ENCODE results near the gene NKX6-2.
"Not testable (repeated sequence)": the region's sequence is repeated elsewhere in the genome, so short reads cannot be mapped to it uniquely, and the experiment has no call there.

The NKX6-2 gene

GRCh38 chr10:132793871-132794849 lies 8.2 kb upstream of the NKX6-2 start:
- DNase-seq, result no peak

DNA sequence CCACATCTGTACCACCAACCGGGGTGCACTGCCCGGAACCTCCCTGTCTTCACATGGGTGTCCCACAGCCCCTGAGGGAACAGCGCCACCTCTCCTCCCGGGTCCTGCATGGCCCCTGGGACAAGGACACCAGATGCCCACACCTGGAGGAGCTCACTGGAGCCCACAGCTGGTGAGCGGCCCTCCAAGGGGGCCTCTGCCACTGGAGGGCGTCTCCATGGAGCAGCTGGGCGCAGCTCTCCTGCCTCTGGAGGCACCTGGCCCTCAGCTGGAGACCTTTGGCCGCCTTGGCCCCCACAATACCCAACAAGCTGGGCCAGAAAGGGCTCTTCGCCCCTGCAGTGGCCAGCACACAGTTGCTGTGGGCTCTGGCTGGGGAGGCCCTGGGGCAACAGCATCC lies 7.3 kb upstream of the NKX6-2 start:
- DNase-seq, result no peak

DNA sequence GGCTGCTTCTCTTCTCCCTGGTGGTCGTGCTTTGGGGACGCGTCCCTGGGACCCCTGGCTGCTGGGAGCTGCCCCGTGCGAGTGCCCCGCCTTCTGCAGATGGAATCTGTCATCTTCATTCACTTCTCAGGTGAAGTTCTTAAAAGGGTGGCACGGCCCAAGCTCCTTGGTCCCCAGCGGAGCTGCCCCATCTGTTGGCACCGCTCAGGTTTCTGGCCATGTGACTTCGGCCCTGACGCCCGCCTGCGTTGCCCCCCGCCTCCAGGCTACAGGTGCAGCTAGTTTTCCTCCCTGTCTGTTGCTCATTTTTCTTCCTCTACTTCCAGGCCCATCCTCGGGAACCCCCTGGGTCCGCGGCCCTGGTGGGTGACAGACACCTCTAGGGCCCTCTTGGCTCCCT lies 6.8 kb upstream of the NKX6-2 start:
- no peak for DNase-seq

DNA sequence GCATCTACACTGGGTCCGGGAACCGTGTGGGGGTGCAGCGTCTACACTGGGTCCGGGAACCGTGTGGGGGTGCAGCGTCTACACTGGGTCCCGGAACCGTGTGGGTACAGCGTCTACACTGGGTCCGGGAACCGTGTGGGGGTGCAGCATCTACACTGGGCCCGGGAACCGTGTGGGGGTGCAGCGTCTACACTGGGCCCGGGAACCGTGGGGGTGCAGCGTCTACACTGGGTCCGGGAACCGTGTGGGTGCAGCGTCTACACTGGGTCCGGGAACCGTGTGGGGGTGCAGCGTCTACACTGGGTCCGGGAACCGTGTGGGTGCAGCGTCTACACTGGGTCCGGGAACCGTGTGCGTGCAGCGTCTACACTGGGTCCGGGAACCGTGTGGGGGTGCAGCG lies 6.2 kb upstream of the NKX6-2 start:
- not testable (repeated sequence) for DNase-seq

GRCh38 chr10:132790934-132791829 lies 5.2 kb upstream of the NKX6-2 start:
- no peak for DNase-seq

DNA sequence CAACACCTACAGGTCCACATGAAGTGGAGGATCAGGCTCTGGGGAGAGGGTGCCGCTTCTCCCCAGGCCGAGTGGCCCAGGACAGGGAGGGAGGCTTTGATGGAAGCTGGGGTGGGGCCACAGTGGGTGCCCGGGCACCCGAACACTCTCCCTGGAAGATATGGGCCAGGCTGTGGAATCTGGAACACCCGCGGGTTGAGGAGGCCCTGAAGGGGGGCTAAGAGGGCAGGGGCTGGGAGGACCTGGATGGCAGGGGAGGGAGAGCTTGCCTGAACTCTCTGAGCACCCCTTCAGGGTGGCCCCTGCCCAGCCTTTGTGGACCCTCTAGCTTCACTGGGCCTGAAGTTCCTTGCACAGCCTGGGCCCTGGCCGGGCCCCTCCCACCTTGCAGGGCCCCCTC lies 4.5 kb upstream of the NKX6-2 start:
- no peak for DNase-seq

- DNase-seq, result no peak
These were observed 3.8 kb upstream of the NKX6-2 start for GRCh38 chr10:132789659-132790148.

DNA sequence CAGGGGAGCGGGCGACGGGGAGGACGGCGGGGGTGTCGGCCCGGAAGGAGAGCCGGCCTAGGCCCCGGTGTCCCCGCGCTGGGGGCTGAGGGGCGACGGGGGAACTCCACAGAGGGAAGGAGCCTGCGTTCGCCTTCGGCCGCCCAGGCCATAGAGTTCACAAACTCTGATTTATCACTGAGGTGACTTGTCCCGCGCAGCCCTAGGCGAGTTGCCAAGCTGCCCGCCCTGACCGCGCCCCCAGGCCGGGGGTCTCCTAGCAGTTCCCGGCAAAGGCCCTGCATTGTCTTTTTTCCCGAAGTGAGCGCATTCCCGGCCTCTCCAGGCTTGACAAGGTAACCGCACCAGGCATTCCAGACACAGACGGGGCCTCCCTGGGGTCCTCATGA lies 2.9 kb upstream of the NKX6-2 start:
- DNase-seq, result no peak

GRCh38 chr10:132788180-132788830 lies 2.4 kb upstream of the NKX6-2 start:
- DNase-seq, result no peak

DNA sequence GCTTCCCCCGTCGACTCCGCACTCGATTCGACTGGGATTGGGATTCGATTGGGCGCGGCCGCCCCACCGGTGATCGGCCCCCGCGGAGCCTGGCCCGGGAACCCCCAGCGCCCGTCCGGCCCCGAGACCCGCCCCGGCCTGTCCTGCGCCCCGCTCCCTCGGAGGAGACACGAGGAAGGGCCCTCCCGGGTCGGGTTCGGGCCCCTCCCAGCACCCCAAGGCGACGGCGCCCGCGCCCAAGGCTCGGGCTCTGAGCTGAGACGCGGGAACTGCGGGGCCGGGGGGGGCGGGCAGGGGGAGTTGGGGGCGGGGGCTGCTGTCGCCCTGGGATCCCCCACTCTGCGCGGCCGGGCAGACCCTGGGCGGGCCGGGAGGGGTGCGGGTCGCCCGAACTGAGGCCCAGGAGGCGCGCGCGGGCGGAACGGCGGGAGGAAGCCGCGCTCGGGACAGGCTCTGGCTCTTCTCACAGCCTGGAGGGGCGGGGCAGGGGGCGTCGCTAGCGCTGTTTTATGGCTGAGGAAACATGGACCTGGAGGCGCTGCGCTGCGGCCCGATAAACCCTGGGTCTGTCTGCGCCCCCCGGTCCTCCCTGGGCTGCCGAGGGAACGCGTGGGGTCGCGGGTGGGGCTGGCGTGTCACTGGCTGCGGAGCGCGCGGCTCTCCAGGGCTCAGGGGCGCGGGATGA lies 1.7 kb upstream of the NKX6-2 start:
- no peak for DNase-seq

GRCh38 chr10:132786884-132787494 lies 1.0 kb upstream of the NKX6-2 start:
- DNase-seq, result no peak

DNA sequence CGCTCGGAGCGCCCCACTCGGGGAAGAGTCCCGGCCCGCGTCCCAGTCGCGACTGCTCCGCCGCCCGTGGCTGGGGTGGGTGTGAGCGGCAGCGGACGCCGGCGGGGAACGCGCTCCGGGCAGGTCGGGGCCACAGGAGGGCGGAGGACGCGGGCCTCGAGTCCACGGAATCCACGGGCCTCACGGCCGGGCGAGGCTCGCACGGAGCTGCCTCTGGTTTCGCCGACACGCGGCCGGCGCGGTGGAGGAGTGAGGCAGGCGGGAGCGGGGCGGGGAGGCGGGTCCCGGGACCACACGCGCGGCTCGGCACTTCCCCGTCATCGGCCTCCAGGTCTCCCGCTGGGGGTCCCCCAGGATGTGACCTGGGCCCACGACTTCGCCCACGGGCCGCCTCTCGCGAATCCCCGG lies 533 bp upstream of the NKX6-2 start:
- no peak for DNase-seq

DNA sequence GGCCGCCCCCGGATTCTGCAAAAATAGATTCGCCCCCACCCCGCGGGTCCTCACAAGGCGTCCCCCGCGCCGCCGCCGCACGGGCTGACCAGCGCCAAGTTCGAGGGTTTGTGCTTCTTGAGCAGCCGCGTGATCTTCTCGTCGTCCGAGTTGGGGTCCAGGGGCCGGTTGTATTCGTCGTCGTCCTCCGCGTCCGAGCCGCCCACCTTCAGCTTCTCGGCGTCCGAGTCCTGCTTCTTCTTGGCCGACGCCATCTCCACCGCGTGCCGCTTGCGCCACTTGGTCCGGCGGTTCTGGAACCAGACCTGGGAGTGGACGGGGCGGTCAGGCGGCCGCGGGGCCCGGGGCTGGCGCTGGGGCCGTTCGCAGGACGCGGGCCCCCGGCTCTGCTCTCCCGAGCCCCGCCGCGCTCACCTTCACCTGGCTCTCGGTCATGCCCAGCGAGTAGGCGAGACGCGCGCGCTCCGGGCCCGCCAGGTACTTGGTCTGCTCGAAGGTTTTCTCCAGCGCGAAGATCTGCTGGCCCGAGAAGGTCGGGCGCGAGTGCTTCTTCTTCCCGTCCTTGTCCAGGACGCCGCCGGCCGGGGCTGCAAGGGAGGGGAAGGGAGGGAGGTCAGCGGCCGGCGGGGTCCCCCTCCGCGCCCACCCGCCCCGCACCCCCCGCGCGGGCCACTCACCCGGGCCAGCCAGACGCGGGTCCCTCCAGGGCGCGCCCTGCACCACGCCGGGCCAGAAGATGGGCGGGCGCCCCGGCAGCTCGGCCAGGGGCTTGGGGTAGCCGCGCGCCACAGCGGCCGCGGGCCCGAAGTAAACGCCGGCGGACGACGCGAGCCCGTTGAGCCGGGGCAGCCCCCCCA lies 853 bp downstream of the NKX6-2 start:
- no peak for DNase-seq

- DNase-seq, result no peak
These were observed 1.7 kb downstream of the NKX6-2 start for GRCh38 chr10:132783940-132784865.

- DNase-seq, result no peak
These were observed 2.6 kb downstream of the NKX6-2 start for GRCh38 chr10:132783165-132783939.

GRCh38 chr10:132781556-132781955 lies 4.4 kb downstream of the NKX6-2 start:
- DNase-seq, result no peak

GRCh38 chr10:132780356-132780755 lies 5.6 kb downstream of the NKX6-2 start:
- DNase-seq, result no peak

DNA sequence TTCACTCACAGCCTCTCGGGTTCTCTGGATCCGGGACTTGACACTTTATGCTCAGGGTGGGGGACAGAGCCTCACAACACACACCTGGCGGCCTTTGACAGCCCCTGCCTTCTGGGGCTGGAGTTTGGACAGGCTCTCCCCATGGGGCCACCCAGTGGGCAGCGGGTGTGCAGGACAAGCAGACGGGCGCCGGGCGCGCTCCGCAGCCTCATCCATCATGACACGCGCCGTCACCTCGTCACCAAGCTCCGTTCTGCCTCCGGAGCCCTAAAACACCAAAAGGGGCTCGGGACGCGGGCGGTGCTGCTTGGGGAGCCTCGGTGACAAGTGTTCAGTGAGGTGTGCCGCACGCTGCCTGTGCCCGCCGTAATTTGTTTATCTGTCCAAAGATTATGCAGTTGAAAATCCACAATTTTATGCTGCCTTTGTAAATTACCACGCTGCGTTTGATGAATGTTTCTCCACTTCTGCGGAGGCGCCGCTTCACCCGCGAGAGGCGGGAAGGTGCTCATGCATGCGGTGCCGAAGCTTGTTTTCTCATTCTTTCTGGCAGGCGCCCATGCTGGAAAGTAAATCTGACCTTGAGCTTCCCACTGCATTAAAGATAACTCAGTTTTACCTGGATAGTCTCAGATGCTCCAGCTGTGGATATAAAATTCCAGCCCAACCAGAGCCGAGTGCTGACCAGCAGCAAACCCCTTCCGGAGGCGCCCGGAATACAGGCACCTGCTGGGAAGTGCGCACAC lies 6.2 kb downstream of the NKX6-2 start:
- DNase-seq, result no peak

Data from central memory CD4-positive, alpha-beta T cell (primary cell).